Osteoblast (primary cell): ENCODE data around the gene KAZN. TPM values are rescaled to one million over a fixed set of nuclear protein-coding genes. Genes with fewer than 3 reads are reported as not detected.

Experiments used
- DNase-seq: peaks from one replicate; pipeline ENCODE4 v3.0.0; 2011; ENCODE audit warnings: low spot score, mixed read lengths; ENCODE audit not compliant: insufficient read length; ENCODE audit errors: missing footprints
- H2AFZ ChIP-seq: 2 replicates; pipeline ENCODE4 v1.6.0; 2011; ENCODE audit warnings: mild to moderate bottlenecking, low read length
- H3K27ac ChIP-seq: 2 replicates; pipeline ENCODE4 v1.5.1; 2011; ENCODE audit warnings: mild to moderate bottlenecking, low read depth, low read length, moderate library complexity
- H3K27me3 ChIP-seq: 2 replicates; pipeline ENCODE4 v1.6.0; 2012; ENCODE audit warnings: mild to moderate bottlenecking, control low read depth, inconsistent platforms, low read length, moderate library complexity; ENCODE audit not compliant: insufficient read depth
- H3K36me3 ChIP-seq: 2 replicates; pipeline ENCODE4 v1.5.1; 2011; ENCODE audit warnings: mild to moderate bottlenecking, low read length, control low read depth, moderate library complexity; ENCODE audit not compliant: insufficient read depth
- H3K4me1 ChIP-seq: 2 replicates; pipeline ENCODE4 v1.5.1; 2011; ENCODE audit warnings: mild to moderate bottlenecking, low read length, control low read depth, moderate library complexity; ENCODE audit not compliant: insufficient read depth
- H3K4me2 ChIP-seq: 2 replicates; pipeline ENCODE4 v1.6.0; 2011; ENCODE audit warnings: mild to moderate bottlenecking, low read length; ENCODE audit not compliant: insufficient read depth
- H3K4me3 ChIP-seq: fragments of 200-600 bp; sonication (generic); 3 replicates; pipeline ENCODE4 v1.5.1; 2012; ENCODE audit warnings: mild to moderate bottlenecking, low read length, inconsistent platforms; ENCODE audit not compliant: insufficient read depth
- H3K79me2 ChIP-seq: 2 replicates; pipeline ENCODE4 v1.6.0; 2012; ENCODE audit warnings: mild to moderate bottlenecking, low read length, control low read depth, inconsistent platforms; ENCODE audit not compliant: insufficient read depth
- H3K9me3 ChIP-seq: 2 replicates; pipeline ENCODE4 v1.5.1; 2011; ENCODE audit warnings: low read depth, low read length, control low read depth
- H4K20me1 ChIP-seq: 2 replicates; pipeline ENCODE4 v1.6.0; 2012; ENCODE audit warnings: mild to moderate bottlenecking, low read length, control low read depth; ENCODE audit not compliant: insufficient read depth
- total RNA-seq: library from RNA; depleted of rRNA; stranded (reverse); fragments of >200 nt; gene quantifications from 2 replicates; pipeline ENCODE4 v1.2.3, GENCODE V29; 2012
- TF ChIP-seq, protein P1 (sequence below): IDR thresholded peaks from 2 replicates; pipeline ENCODE4 v1.5.1; 2011; ENCODE audit warnings: mild to moderate bottlenecking, low read depth, low read length, moderate library complexity; ENCODE audit errors: extremely low read depth

The KAZN gene
- total RNA-seq, 1 donor = 9.0 TPM

DNA sequence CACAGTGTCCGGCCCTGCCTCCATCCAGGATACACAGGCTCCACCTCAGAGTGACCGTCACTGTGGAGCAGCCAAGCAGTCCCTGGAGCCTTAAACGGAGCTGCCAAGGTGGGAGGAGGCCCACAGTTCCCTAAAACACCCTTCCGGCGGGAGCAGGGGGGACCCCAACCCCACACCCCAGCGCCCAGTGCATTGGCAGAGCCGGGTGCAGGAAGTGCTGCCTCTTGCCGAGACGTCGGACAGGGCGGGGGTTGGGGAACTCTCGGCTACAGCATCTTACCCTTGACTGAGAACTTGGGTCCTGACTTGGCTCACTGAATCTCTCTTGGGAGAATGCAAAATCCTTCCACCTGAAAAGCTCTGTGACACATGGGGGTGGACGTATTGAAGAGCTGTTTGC is 516.4 kb downstream of the KAZN start:
- Histone ChIP-seq H3K27me3 (peaks cover 11% of the 10 kb centered on the region), H3K9me3 (no peaks in the 10 kb centered on the region), H4K20me1 (no peaks in the 10 kb centered on the region), H3K79me2 (no peaks in the 10 kb centered on the region), H3K4me1 (no peaks in the 10 kb centered on the region), H3K27ac (no peak overlapping the region), H2AFZ (no peak overlapping the region), H3K4me3 (no peak overlapping the region), H3K4me2 (no peak overlapping the region), H3K36me3 (no peaks in the 10 kb centered on the region)
- peak; percentile 36 for DNase-seq
- TF ChIP-seq, protein P1, sequence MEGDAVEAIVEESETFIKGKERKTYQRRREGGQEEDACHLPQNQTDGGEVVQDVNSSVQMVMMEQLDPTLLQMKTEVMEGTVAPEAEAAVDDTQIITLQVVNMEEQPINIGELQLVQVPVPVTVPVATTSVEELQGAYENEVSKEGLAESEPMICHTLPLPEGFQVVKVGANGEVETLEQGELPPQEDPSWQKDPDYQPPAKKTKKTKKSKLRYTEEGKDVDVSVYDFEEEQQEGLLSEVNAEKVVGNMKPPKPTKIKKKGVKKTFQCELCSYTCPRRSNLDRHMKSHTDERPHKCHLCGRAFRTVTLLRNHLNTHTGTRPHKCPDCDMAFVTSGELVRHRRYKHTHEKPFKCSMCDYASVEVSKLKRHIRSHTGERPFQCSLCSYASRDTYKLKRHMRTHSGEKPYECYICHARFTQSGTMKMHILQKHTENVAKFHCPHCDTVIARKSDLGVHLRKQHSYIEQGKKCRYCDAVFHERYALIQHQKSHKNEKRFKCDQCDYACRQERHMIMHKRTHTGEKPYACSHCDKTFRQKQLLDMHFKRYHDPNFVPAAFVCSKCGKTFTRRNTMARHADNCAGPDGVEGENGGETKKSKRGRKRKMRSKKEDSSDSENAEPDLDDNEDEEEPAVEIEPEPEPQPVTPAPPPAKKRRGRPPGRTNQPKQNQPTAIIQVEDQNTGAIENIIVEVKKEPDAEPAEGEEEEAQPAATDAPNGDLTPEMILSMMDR = no peak

DNA sequence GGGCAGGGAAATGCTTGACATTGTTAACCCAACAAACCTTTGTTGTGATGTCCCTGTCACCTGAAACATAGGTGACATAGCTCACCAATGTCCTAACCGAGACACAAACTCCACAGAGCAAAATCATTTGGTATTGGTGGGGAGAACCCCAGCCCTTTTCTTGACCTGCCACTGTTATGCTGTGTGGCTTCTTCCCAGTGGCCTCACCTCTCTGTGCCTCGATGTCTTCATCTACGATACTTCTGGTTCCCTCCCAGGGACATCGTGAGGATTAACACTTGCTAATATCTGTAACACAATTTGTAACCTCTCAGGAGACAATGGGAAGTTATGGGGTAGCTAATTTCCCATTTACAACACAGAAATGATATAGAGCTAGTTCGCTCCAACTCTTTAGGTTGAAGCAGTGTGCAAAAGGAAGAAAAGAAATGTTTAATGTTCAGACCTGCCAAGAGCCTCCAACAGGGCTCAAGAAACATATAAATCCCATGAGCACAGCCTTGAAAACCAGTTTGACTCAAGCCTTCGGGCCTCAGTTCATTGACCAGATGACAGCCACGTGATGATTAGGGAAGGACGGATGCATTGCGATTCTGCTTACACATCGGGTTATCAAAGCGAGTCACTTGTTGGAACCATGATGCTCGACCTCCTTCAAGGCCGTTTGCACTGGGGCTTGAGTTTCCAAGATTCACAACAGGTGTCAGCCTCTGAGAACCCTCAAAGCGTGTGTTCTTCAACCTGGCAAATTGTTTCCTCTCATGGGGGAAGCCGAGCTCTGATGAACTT is 517.3 kb downstream of the KAZN start:
- peaks cover 12% of the 10 kb centered on the region for H3K27me3 ChIP-seq
- H3K9me3 ChIP-seq = no peaks in the 10 kb centered on the region
- no peak overlapping the region for H3K4me2 ChIP-seq
- H3K36me3 ChIP-seq = no peaks in the 10 kb centered on the region
- no peaks in the 10 kb centered on the region for H4K20me1 ChIP-seq
- H3K4me1 ChIP-seq = no peaks in the 10 kb centered on the region
- H3K79me2 ChIP-seq = no peaks in the 10 kb centered on the region
- TF ChIP-seq, protein P1 = no peak
- H3K4me3 ChIP-seq = no peak overlapping the region
- H2AFZ ChIP-seq = no peak overlapping the region
- DNase-seq = peak; percentile 69
- H3K27ac ChIP-seq = no peak overlapping the region

DNA sequence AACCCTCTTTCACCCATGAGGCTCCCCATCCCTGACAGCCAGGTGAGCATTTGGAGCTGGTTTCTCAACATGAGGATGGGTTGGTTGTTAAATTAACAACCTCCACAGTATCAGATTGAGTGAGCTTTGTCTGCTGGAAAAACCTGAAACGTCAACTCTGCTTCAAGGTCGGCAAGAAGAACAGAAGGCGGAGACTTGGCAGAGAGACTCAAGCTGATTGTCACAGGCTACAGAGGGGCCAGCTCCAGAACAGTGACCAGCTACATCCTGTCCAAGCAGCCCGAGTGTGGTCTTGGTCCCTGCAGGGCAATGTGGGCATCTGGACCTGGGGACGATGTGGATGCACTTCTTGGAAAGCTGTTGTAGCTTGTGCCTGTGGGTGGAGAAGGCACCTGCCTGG is 518.5 kb downstream of the KAZN start:
- Histone ChIP-seq H3K4me1 (no peaks in the 10 kb centered on the region), H3K36me3 (no peaks in the 10 kb centered on the region), H3K79me2 (no peaks in the 10 kb centered on the region), H3K4me3 (no peak overlapping the region), H4K20me1 (no peaks in the 10 kb centered on the region), H3K4me2 (no peak overlapping the region), H3K27ac (no peak overlapping the region), H2AFZ (no peak overlapping the region), H3K9me3 (no peaks in the 10 kb centered on the region), H3K27me3 (peaks cover 16% of the 10 kb centered on the region)
- TF ChIP-seq, protein P1 = no peak
- no peak for DNase-seq

DNA sequence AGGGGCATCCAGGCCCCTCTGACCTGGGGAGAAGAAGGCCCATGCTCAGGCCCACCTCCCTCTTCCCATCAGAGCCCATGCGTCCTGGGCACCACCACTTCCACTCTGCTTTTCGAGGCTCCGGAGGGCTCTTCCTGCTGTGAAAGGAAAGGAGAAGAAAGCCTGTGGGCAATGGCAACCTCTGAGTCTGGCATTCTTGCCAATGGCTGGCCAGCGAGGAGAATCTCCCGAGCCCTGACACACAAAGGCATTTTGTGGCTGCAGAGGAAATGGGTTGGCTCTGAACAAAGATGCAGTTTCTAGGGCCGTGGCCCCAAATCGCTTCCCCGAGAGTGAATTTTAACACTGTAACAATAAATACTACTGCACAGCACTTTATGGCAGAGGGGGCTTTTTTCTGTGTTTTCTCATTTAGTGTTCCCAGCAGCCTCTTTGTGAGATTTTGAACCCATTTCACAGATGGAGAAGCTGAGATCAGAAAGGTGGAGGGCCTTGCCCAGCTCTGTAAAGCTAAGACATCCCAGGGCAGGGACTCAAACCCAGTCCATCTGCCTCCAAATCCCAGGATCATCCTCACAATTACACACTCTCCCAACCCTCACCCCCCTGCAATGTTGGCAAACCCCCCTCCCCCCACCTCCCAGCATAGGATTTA is 519.3 kb downstream of the KAZN start:
- Histone ChIP-seq H2AFZ (no peak overlapping the region), H3K4me1 (no peaks in the 10 kb centered on the region)

More for the DNA sequence above, 519.3 kb downstream of the KAZN start:
- Histone ChIP-seq H3K27ac (no peak overlapping the region), H3K27me3 (peaks cover 16% of the 10 kb centered on the region), H4K20me1 (no peaks in the 10 kb centered on the region), H3K79me2 (no peaks in the 10 kb centered on the region), H3K4me2 (no peak overlapping the region), H3K9me3 (no peaks in the 10 kb centered on the region), H3K36me3 (no peaks in the 10 kb centered on the region), H3K4me3 (no peak overlapping the region)
- peak; percentile 91 for DNase-seq
- TF ChIP-seq, protein P1 = no peak
